NCI-H2107 treated with DMSO at 0.1 percent for 48 hours (cell line): Measurements from ENCODE around the gene PLXNB1.
"Not testable (repeated sequence)": the region's sequence is repeated elsewhere in the genome, so short reads cannot be mapped to it uniquely, and the experiment has no call there.

Experiments
- DNase-seq: peaks from one replicate; lab custom pipeline; 2025; ENCODE audit not compliant: unreplicated experiment; lab: John Stamatoyannopoulos, UW

The PLXNB1 gene, protein sequence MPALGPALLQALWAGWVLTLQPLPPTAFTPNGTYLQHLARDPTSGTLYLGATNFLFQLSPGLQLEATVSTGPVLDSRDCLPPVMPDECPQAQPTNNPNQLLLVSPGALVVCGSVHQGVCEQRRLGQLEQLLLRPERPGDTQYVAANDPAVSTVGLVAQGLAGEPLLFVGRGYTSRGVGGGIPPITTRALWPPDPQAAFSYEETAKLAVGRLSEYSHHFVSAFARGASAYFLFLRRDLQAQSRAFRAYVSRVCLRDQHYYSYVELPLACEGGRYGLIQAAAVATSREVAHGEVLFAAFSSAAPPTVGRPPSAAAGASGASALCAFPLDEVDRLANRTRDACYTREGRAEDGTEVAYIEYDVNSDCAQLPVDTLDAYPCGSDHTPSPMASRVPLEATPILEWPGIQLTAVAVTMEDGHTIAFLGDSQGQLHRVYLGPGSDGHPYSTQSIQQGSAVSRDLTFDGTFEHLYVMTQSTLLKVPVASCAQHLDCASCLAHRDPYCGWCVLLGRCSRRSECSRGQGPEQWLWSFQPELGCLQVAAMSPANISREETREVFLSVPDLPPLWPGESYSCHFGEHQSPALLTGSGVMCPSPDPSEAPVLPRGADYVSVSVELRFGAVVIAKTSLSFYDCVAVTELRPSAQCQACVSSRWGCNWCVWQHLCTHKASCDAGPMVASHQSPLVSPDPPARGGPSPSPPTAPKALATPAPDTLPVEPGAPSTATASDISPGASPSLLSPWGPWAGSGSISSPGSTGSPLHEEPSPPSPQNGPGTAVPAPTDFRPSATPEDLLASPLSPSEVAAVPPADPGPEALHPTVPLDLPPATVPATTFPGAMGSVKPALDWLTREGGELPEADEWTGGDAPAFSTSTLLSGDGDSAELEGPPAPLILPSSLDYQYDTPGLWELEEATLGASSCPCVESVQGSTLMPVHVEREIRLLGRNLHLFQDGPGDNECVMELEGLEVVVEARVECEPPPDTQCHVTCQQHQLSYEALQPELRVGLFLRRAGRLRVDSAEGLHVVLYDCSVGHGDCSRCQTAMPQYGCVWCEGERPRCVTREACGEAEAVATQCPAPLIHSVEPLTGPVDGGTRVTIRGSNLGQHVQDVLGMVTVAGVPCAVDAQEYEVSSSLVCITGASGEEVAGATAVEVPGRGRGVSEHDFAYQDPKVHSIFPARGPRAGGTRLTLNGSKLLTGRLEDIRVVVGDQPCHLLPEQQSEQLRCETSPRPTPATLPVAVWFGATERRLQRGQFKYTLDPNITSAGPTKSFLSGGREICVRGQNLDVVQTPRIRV (N-terminal part only)

DNA sequence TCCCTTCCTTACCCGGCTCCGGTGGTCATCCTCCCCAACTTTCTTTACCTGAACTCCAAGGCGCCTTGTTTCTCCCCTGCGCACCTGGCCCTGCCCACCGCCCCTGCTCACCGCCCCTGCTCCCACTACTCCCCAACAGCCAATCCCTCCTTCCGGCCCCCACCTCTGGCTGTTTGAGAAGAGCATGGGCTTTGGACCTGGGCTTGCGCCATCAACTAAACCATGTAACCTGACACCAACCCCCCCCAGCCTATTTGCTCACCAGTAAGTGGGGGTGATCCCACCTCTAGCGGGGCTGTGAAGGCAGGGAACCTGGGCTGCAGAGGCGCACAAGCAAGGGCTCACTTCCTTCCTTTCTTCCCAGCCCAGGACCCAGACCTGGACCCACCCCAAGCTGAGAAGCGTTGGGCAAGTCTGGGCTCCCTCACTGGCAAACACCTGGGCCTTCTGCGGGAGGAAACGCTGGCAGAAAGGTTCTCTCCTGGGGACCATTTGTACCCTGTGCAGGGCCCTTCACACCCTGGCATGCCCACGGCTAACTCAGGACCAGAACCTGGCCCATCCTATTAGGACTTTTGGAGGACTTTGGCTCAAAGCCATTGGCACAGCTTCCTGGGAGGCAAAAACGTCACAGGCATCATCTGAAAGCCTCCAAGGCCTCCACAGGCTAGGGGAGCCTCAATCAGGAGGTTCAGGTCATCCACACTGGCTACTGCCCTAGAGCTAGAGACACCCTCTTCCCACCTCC, at the start of gene PLXNB1:
Gene PLXNB1, minus strand, starts transcription at position 127 of the 748 bp plus-strand sequence. CDS start 5,475 bp downstream, outside the sequence.
- DNase-seq = peak; percentile 64

DNA sequence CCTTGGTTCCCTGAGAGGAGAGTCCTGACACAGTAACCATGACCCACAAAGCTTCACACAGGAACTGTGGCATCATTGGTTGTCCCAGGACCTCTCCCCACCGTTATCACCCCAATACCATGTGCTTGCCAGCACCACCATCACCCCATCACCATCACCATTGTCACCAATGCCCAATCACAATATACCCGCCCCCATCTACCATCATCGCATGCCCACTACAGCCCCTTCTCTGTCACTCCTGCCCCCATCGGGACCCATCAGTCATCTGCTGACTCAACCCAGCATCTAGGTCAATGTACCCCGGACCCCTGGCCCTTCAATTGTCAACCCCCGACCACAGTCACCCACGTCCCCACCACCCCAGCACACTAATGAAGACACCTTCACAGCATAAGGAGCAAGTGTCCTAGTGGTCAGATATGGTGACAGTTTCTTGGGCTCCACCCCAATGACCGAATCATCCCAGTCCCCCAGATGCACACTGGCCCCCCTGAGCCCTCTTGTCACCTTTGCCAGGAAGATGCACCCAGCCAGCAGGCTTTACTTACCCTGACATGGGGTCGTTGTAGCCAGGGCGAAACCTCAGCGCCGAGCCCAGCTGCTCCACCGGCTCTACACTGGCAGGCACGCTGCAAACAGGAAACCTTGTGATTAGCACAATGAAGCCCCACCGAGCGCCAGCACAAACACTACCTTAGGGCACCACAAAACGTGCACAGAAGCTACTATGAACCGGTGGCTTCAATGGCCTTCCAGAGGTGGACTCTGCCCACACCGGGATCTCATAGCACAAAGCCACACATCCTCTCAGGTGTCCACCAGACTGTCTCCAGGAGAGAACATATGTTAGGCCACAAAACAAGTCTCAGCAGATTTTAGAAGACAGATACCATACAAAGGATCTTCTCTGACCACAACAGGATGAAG, 49.0 kb upstream of the PLXNB1 start:
- DNase-seq = no peak

DNA sequence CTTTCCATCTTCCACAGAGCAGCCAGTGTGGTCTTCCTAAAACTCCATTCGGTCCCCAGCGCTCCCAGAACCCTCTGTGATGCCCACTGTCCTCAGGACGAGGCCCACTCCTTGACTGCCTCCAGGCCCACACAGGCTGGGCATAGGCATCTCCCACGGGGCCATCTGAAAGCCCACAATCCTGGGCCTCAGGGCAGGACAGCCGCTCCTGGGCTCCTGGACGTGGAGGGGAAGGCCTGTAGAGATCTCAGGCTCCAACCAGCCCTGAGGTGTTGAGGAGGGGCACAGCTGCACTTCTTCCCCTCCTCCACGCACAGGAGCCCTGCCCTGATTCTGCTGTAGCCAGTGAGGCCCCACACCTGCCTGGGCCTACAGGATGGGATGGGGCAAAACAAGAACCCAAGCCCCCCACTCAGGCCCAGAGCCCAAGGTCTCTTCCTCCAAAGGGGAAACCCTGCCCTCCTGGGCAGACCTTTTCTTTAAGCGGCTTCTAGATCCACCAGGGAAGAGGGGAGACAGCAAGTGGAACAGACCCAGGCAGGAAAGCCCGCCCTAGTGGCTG, 48.2 kb upstream of the PLXNB1 start:
- no peak for DNase-seq

DNA sequence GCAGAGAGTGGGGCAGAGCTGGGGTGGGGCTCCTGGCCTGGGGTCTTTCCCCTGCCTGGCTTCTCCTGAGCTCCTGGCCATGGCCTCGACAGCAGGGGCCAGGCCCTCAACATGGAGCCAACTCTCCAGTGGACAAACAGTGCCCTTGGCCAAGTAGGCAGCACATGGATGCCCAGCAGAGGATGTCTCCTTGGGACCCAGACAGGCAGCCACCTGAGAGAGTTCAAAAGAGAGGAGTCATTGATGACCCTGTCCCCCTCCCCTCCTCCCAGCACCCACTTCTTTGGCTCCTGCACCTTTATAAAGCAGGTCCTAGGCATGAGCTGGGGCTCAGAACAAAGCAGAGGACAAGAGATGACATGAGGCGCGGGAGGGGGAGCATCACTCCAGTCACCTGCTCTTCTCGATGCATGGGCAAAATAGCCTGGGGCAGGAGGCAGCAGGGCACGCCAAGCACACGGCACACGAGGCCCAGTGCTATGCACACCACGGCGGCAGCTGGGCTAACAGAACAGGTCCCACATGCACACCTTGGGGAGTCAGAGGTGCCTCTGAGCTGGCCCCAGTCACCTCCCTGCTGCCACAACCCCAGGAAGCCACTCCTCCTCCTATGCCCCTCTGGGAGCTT, 46.7 kb upstream of the PLXNB1 start:
- no peak for DNase-seq

DNA sequence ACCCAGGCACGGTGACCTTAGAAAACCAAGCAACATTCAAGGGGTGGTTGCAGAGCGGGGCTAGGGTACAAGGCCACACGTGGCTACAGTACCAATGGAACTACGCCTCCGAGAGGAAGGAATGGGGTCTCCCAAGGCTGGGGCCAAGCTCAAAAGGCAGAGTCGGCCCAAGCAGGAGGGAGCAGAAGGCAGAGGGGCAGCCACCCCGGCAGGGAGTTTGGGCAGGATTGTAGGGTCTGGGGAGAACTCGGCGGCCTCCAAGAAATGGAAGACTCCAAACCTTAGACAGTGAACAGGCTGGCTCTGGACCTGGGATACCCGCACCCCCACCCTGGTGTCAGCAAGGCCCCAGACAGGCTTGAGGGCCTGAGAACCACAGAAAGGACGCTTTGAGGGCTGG, 45.3 kb upstream of the PLXNB1 start:
- DNase-seq = no peak

GRCh38 chr3:48474619-48475018, 44.7 kb upstream of the PLXNB1 start:
- no peak for DNase-seq

DNA sequence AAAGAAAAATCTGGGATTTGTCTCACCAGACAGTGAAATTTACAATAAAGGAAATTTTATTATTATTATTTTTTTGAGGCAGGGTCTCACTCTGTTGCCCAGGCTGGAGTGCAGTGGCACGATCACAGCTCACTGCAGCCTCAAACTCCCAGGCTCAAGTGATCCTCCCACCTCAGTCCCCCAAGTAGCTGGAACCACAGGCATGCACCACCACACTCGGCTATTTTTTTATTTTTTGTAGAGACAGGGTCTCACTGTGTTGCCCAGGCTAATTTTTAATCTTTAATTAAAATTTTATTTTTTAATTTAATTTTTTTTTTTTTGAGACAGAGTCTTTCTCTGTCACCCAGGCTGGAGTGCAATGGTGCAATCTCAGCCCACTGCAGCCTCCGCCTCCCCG, 44.1 kb upstream of the PLXNB1 start:
- DNase-seq = not testable (repeated sequence)

DNA sequence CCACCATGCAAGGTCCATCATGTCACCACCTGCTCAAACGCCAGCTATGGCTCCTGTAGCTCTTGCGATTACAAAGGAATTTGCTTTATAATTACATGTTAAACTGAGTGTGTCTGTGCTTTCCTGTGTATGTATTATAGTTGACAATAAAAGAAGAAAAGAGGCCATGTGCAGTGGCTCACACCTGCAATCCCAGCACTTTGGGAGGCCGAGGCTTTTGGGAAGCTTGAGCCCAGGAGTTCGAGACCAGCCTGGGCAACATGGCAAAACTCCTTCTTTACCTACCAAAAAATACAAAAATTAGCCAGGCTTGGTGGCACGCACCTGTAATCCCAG, 43.7 kb upstream of the PLXNB1 start:
- DNase-seq = no peak

DNA sequence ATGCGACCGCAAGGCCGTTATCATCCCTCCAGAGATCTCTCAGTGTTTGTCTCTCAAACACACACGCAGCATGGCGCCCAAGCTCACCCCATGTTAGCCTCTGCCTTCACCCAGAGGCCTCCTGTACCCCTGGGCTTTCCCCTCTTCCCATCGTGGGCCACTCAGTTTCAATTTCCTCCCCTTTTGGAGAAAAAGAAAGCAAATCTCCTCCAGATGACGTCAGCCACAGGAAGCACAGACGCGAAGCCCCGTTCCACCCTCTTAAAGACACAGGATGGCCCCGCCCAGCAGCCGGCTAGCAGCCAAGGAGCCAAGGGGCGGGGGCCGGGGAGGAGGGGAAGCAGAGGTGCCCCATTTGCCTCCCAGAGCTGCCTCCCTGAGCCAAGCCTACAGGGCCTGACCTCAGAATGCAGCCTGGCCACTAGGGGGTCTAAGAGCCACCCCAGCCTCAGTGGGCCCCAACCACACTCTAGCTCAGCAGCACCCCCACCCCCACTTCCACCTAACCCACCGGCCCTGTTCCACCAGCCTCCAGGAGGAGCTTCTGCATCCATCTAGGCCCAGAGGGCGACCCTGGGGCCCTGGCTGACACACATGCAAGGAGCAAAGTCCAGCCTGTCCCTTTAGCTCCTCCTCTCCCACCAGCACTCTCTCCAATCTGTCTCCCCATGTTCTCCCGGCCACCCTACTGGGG, 43.2 kb upstream of the PLXNB1 start:
- DNase-seq = peak; percentile 46

DNA sequence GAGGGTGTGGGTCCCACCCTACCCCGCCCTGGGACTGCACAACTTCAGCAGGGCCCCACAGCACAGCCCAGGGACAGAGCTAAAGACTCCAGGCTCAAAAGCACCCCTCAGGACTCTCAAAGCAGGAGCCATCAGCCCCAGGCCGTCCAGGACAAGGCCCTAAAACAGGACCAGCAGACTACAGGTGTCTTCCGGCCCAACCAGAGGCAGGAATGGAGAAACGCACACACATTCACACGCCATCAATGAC, 42.7 kb upstream of the PLXNB1 start:
- no peak for DNase-seq

DNA sequence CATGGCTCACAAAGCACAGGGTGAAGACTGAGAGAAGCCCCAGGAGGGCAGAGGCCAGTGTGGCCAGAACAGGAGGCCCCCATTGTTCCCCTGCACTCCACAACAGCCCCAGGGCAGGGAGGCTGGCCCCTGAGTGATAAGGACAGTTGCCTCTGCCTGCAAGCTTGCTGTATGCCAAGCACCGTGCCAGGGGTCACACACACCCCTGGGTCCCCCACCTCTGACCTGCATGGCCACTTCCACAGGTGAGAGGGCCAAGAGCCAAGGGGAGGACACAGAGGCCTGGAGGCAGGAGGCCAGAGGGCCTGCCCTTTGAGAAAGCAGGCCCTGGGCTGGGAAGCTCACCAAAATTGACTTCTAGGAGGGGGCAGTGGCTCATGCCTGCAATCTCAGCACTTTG, 40.4 kb upstream of the PLXNB1 start:
- DNase-seq = no peak

DNA sequence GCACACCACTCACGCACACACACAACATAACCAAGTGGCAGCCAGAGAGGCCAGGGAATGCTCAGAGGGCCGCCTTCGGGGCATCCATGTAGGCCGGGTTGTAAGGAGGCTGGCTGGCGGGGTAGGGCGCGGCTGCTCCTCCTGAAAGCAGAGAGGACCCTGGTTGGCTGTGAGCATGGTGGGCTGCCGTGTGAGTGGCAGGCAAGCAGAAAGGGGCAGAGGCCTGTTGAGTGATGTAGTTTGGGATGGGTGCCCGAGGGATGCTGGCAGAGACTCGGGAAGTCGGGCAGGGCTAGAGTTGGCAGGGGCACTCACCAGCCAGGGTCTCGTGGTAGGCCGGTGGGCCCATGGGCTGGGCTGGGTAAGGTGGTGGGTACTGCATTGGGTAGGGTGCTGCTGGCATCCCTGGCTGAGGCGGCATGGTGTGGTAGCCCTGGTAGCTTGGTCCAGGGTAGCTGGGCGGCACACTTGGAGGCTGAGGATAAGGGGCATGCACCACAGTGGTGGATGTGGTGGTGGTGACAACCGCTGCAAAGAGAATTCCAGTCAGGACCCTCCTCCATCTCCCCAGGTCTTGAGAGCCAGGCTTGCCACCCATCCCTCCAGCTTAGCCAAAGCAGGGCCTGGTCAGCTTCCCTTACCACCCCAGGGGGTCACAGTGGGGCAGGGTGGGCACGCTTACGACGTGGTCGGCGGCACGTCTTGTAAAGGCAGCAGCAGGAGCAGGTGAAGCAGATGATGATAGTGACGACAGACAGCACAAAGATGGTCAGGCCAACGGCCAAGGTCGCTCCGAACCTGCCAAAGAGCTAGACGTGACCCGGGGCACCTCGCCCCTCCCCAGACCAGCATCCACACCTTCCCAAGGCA, 39.4 kb upstream of the PLXNB1 start:
- no peak for DNase-seq

DNA sequence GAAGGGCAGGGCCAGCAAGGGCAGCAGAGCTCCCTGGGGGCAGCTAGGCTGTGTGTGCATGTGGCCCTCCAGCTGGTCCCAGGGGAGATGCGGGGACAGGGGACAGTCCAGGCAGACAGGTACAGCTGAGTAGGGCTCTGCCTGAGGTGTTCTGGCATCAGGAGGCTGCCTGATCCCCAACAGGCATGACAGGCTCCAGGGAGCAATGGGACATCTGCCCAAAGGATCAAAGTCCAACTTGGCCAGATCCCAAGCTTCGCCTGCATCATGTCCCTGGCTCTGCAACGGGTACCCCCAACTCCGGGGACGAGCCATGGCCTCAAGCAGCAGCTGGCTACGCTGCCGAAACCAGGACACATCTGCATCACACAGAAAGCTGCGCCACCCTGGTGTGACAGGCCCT, 38.4 kb upstream of the PLXNB1 start:
- no peak for DNase-seq

DNA sequence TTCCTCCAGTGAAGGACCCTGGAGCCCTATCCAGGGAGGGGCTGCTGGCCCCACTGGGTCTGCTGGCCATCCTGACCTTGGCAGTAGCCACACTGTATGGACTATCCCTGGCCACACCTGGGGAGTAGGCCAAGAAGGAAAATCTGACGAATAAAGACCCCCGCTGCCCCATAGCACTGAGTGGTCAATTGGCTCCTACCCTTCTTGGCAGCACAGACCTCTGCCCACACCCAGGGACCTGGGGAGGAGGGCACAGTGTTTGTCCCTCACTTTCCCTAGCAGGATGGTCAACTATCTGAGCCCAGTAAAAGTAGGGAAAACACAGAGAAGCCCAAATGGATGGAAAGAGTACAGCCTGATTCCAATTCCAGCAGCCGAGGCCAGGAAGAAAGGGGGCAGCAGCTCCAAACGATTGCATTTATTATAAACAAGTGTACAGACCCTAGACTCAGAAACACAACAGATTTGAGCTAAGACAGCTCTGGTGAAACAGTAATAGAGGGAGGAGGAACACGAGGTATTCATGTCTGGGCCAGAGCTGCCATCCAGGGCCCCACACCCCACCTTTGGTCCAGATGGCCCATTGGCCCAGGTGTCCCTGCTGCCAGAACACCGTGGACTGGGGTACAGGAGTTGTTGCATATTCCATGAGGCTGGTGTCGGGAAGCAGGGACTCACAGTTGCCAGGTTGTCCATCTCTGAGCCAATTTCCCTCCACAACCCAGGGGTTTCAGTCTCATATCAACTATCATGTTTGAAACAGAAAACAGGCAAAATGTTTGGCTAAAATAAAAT, 37.8 kb upstream of the PLXNB1 start:
- DNase-seq = no peak

GRCh38 chr3:48467110-48467454, 37.2 kb upstream of the PLXNB1 start:
- no peak for DNase-seq

DNA sequence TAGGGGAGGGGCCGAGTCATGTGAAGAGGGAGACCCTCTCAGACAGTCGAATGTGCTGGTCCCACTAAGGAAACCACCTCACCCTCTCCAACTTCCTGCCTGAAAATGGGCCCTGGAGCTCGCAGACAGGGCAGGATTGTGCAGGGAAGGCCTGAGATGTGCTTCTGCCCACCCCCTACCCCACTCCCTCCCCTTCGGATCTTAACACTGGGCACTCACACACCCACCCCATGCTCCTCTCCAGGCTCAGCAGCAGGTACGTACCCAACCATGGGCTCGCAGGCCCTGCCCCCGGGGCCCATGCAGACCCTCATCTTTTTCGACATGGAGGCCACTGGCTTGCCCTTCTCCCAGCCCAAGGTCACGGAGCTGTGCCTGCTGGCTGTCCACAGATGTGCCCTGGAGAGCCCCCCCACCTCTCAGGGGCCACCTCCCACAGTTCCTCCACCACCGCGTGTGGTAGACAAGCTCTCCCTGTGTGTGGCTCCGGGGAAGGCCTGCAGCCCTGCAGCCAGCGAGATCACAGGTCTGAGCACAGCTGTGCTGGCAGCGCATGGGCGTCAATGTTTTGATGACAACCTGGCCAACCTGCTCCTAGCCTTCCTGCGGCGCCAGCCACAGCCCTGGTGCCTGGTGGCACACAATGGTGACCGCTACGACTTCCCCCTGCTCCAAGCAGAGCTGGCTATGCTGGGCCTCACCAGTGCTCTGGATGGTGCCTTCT, 36.7 kb upstream of the PLXNB1 start:
- no peak for DNase-seq
